ACC112 (cell line): ENCODE data around the gene ATF3.

Experiments used
- H2AFZ ChIP-seq: fragments of 200-600 bp; sonication (generic); one replicate; pipeline ENCODE4 v1.6.0; 2017; ENCODE audit warnings: antibody characterized with exemption, low read length; ENCODE audit not compliant: unreplicated experiment
- H3K27ac ChIP-seq: fragments of 200-600 bp; sonication (generic); 2 replicates; pipeline ENCODE4 v1.5.1; 2014; ENCODE audit warnings: low read depth, mild to moderate bottlenecking, antibody characterized with exemption, low read length, moderate library complexity
- H3K27me3 ChIP-seq: fragments of 200-600 bp; sonication (generic); 2 replicates; pipeline ENCODE4 v1.6.1; 2014; ENCODE audit warnings: mild to moderate bottlenecking, antibody characterized with exemption, low read length, moderate library complexity, mixed read lengths; ENCODE audit not compliant: insufficient read depth
- H3K36me3 ChIP-seq: fragments of 200-600 bp; sonication (generic); 2 replicates; pipeline ENCODE4 v1.6.1; 2016; ENCODE audit warnings: mild to moderate bottlenecking, antibody characterized with exemption, low read length, moderate library complexity, mixed read lengths; ENCODE audit not compliant: insufficient read depth
- H3K4me1 ChIP-seq: fragments of 200-600 bp; sonication (generic); one replicate; pipeline ENCODE4 v1.6.1; 2016; ENCODE audit warnings: low read length, mixed read lengths; ENCODE audit not compliant: insufficient read depth, unreplicated experiment, control insufficient read depth
- H3K4me3 ChIP-seq: fragments of 200-600 bp; sonication (generic); 2 replicates; pipeline ENCODE4 v1.5.1; 2014; ENCODE audit warnings: mild to moderate bottlenecking, low read depth, low read length
- H3K79me2 ChIP-seq: fragments of 200-600 bp; sonication (generic); one replicate; pipeline ENCODE4 v1.6.0; 2016; ENCODE audit warnings: low read length; ENCODE audit not compliant: control insufficient read depth, unreplicated experiment, insufficient read depth

Gene ATF3

DNA sequence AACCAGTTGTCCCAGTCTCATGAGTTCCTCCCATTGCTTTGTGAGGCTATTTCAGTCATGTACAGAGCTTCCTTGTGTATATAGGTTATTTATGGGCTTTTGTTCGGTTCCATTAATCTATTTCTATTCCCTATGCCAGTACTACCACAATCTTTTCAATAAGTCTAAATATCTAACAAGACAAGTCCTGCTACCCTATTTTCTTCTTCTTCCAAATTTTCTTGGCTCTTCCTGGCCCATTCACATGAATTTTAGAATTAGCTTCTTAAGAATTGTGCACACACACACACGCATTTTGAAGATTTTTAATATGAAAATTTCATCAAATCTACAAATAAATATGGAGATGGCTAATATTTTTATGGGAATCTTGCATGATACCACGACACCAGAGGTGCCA is 33.8 kb upstream of the ATF3 start:
- H3K36me3 ChIP-seq, result no peaks in the 10 kb centered on the region
- H3K27ac ChIP-seq, result no peak overlapping the region
- H2AFZ ChIP-seq, result no peak overlapping the region
- H3K4me3 ChIP-seq, result no peak overlapping the region
- no peaks in the 10 kb centered on the region for H3K27me3 ChIP-seq
- no peaks in the 10 kb centered on the region for H3K4me1 ChIP-seq
- no peaks in the 10 kb centered on the region for H3K79me2 ChIP-seq

DNA sequence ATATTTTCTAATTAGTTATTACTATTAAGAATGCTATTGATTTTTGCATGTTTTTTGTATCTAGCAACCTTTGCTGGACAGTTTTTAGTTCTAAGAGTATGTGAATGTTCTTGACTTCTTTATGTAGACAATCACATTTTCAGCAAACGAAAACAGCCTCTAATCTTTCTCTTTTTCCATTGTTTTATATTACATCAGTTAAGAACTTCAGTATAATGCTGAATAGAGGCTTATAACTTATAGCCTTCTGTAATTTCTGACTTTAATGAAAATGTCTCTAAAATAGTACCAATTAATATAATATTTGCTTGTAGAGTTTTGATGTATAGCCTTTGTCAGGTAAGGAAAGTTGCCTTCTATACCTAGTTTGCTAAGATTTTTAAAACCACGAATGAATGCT is 33.2 kb upstream of the ATF3 start:
- Histone ChIP-seq H3K36me3 (no peaks in the 10 kb centered on the region), H3K4me1 (peaks cover 3% of the 10 kb centered on the region), H3K79me2 (no peaks in the 10 kb centered on the region), H3K4me3 (no peak overlapping the region), H3K27ac (no peak overlapping the region), H2AFZ (no peak overlapping the region), H3K27me3 (no peaks in the 10 kb centered on the region)

DNA sequence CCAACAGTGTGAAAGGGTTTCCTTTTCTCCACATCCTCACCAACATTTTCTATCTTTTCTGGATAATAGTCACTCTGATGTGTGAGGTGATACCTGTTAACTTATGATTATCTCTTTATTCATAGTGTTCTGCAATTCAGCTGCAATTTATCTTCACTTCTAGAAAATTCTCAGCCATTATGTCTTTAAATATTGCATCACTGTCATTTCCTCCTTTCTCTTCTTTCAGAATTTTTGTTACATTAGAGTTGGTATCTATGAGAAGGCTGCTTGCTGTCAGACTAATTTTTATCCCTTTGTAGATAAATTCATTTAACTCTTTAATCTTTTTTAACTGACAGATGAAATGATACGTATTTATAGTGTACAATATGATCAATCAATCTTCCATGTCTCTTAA is 30.5 kb upstream of the ATF3 start:
- H2AFZ ChIP-seq, result no peak overlapping the region
- H3K4me3 ChIP-seq, result no peak overlapping the region
- H3K27ac ChIP-seq, result no peak overlapping the region
- H3K4me1 ChIP-seq, result peaks cover 4% of the 10 kb centered on the region
- no peaks in the 10 kb centered on the region for H3K79me2 ChIP-seq
- no peaks in the 10 kb centered on the region for H3K27me3 ChIP-seq
- no peaks in the 10 kb centered on the region for H3K36me3 ChIP-seq

DNA sequence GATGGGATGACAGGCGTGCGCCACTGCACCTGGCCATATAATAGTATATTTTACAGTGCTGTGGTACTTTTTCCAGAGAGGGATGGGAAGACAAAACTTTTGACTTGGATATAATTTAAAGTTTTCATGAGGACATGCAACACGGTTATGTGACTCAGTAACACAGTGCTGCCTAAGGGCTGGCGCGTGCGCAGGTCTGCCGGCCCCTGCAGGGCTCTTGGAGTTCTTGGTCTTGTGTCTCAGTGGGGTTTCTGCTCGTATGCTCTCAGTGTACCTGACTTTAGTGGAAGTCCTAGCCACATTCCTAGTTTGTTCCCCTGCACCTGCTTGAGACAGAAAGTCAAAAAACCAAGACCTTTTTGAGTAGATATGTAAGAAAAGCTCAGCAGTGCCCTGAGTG is 27.5 kb upstream of the ATF3 start:
- H3K4me3 ChIP-seq, result no peak overlapping the region

DNA sequence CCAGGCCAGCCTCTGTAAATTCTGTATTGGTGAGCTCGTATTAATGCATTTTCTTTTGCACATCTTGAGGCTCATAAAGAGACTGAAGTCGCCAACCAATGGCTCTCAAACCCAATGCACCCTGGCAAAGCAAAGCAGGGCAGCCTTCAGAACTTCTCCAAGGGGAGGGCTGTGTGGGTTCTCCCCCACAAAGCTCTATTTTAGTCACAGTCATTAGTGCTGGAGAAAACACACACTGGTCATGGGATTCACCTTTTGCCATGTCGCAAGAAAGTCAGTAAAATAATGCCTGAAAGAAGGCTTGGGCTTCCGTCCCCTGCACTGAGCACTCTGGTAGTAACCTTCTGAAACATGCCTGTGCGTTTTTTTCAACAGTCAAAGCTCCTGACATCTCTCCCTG is 26.3 kb upstream of the ATF3 start:
- H2AFZ ChIP-seq, result no peak overlapping the region

More for the DNA sequence above, 27.5 kb upstream of the ATF3 start:
- H3K79me2 ChIP-seq, result no peaks in the 10 kb centered on the region
- H3K36me3 ChIP-seq, result no peaks in the 10 kb centered on the region
- H3K4me1 ChIP-seq, result peaks cover 4% of the 10 kb centered on the region
- no peak overlapping the region for H3K27ac ChIP-seq
- peaks cover 4% of the 10 kb centered on the region for H3K27me3 ChIP-seq
- no peak overlapping the region for H2AFZ ChIP-seq

DNA sequence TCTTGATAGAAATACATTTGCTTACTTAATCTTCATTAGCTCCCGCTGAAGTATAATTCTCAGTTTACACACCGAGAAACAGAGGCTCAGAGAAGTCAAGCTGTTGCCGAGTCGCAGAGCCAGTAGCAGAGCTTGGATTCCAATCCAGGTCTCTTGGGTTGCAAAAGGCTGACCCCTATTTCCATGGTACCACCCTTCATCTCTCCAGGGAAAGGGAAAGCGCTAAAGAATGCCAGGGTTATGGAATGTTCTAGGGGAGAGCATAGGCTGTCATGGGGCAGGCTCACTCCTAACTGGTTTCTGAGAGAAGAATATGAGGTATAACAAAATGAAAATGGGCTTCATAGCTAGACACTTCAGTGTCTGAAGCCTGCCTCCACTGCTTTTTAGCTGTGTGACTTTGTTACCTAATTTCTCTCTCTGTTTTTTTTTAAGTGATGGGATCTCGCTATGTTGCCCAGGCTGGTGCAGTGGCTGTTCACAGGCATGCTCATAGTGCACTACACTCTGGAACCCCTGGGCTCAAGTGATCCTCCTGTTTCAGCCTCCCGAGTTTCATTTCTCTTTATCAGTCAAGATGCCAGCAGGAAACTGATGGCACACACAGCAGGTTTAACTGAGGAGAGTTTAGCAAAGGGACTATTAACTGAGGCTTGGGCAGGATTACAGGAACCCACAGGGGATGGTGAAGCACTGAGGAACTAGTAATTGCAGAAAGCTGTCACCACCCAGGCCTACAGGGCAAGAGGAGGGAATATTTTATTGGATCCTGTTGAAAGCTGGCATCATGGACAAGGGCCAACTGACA is 25.5 kb upstream of the ATF3 start:
- peaks cover 7% of the 10 kb centered on the region for H3K4me1 ChIP-seq
- no peak overlapping the region for H3K27ac ChIP-seq
- H3K36me3 ChIP-seq, result no peaks in the 10 kb centered on the region
- H3K4me3 ChIP-seq, result no peak overlapping the region
- no peaks in the 10 kb centered on the region for H3K79me2 ChIP-seq
- H2AFZ ChIP-seq, result no peak overlapping the region
- peaks cover 18% of the 10 kb centered on the region for H3K27me3 ChIP-seq

More for the DNA sequence above, 26.3 kb upstream of the ATF3 start:
- Histone ChIP-seq H3K36me3 (no peaks in the 10 kb centered on the region), H3K27me3 (peaks cover 13% of the 10 kb centered on the region), H3K4me1 (peaks cover 4% of the 10 kb centered on the region), H3K79me2 (no peaks in the 10 kb centered on the region), H3K27ac (no peak overlapping the region), H3K4me3 (no peak overlapping the region)

DNA sequence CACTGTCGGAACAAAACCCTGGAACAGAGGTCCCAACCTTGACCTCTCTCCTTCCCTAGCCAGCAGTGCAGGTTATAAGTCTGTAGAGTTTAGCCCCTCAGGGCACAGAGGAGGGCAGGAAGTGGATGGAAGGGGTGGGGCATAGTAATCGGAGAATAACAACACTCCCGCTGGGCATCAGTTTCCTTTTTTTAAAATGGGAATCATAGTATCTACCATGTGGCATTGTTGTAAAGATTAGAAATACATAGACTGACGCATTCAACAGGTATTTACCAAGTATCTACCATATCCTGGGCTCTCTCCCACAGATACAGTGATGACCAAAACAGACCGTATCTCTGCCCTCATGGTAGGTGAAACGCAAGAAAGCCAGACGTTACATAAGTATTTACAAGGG is 24.9 kb upstream of the ATF3 start:
- Histone ChIP-seq H3K27ac (no peak overlapping the region), H3K4me3 (no peak overlapping the region), H3K36me3 (no peaks in the 10 kb centered on the region), H3K79me2 (no peaks in the 10 kb centered on the region), H2AFZ (no peak overlapping the region), H3K4me1 (peaks cover 7% of the 10 kb centered on the region), H3K27me3 (peaks cover 18% of the 10 kb centered on the region)

DNA sequence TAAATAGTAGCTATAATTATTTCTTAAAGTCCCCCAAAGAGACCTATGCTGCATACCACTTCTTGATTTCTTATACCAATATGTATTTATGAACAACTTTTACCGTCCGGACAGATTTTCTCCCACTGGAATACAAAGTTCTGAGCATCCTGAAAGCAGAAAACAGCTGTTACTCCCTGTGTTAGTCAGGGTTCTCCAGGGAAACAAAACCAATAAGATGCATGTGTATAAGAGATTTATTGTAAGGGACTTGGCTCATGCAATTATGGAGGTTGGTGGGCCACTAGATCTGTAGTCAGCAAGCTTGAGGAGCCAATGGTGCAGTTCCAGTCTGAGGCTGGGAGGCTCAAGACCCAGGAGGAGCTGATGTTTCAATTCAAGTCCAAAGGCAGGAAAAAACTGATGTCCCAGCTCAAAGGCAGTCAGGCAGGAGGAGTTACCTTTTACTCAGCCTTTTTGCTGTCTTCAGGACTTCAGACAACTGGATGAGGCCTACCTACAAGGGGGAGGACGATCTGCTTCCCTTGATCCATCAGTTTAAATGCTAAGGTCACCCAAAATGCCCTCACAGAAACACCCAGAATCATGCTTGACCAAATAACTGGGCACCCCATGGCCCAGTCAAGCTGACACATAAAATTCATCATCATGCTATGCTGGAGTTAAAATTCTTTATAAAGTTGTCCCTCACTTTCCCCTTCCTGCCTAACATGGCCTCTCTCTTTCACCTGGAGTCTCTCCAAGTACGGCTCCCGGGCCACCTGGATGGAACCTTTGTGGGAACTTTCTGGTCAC is 24.3 kb upstream of the ATF3 start:
- Histone ChIP-seq H3K27me3 (peaks cover 18% of the 10 kb centered on the region), H3K27ac (no peak overlapping the region), H2AFZ (no peak overlapping the region), H3K4me1 (peaks cover 7% of the 10 kb centered on the region), H3K36me3 (no peaks in the 10 kb centered on the region), H3K79me2 (no peaks in the 10 kb centered on the region), H3K4me3 (no peak overlapping the region)

DNA sequence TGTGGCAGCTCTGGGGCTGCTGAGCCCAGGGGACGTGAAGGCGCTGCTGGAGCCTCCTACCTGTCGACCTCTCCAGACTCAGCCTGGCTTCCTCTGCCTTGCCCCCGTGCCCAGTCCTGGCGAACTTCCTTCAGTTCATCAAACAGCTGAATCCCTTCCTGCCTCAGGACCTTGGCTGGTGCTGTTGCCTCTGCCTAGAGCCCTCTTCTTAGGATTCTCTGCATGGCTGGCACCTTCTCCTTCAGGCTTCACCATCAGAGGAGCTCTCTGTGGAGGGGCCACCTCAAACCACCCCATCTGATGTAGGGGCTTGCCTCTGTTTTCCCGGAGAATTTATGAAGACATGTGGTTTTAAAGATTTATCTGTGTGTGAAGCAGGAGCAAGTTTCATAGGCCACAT is 23.4 kb upstream of the ATF3 start:
- Histone ChIP-seq H3K27me3 (peaks cover 18% of the 10 kb centered on the region), H3K36me3 (no peaks in the 10 kb centered on the region), H2AFZ (no peak overlapping the region), H3K27ac (no peak overlapping the region), H3K79me2 (no peaks in the 10 kb centered on the region), H3K4me3 (no peak overlapping the region), H3K4me1 (peaks cover 6% of the 10 kb centered on the region)

DNA sequence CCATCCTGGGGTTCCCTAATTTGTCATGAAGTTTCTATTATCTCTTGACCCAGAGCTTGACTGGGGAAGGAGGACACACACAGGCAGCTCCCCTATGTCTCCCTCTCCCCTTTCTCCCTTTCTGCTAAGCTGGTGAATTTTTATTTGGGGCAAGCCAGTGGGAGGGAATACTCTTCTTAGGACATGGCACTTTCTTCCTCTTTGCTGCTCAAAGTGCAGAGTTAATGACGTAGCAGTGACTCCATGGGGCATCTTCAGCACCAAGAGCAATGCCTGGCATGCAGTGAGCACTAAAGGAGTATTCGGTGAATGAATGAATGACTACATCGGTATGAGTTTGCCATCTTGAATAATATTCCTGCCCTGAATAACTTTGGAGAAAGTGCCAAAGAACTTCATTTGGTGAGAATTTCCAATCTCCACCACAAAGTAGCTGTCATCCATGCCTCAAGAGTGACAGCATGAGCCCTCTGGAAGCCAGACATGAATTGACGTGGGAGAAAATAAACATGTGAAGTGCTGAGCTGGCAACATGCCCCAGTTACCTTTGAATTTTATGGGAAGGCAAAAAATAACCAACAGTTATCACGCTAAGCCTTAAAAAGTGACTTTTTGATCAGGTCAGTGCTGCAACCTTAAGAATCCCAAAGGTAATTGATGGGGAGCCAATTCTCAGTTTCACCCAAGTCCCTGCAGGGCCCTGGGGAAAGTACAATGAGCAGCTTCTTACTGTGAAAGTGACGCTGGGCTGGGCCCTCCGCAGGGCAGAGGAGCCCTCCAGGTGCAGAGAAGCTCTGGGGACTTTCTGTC is 22.1 kb upstream of the ATF3 start:
- Histone ChIP-seq H3K79me2 (no peaks in the 10 kb centered on the region), H3K4me3 (no peak overlapping the region), H3K27me3 (peaks cover 18% of the 10 kb centered on the region), H2AFZ (no peak overlapping the region), H3K27ac (no peak overlapping the region), H3K36me3 (no peaks in the 10 kb centered on the region), H3K4me1 (peaks cover 3% of the 10 kb centered on the region)
